Peyer's patch (tissue), 4 donors: ENCODE data around the gene PMS2. TPM values are rescaled to one million over a fixed set of nuclear protein-coding genes. Genes with fewer than 3 reads are reported as not detected.
A peak's percentile ranks its signal among the peaks of the same experiment; 100 is the strongest.

Experiments
- DNase-seq, 3 donors: peaks; one replicate each; pipeline ENCODE4 v3.0.0-alpha.2; 2017 to 2019
- H3K27ac ChIP-seq, 4 donors: fragments of 200-600 bp; sonication (generic); one replicate each; pipeline ENCODE4 v1.5.1; 2016 to 2019
- H3K27me3 ChIP-seq, 2 donors: fragments of 200-600 bp; sonication (generic); one replicate each; pipeline ENCODE4 v1.5.1; 2019
- H3K36me3 ChIP-seq, 3 donors: fragments of 200-600 bp; sonication (generic); one replicate each; pipeline ENCODE4 v1.5.1; 2016 to 2019
- H3K4me1 ChIP-seq, 4 donors: fragments of 200-600 bp; sonication (generic); one replicate each; pipeline ENCODE4 v1.5.1; 2016 to 2019
- H3K4me3 ChIP-seq, 4 donors: fragments of 200-600 bp; sonication (generic); 1 replicate in 3 of 4; 2 replicates in 1 of 4; pipeline ENCODE4 v1.5.1; 2016 to 2019; ENCODE audit warnings: mild to moderate bottlenecking in 1 of 4
- H3K9me3 ChIP-seq, 4 donors: fragments of 200-600 bp; sonication (generic); one replicate each; pipeline ENCODE4 v1.5.1; 2016 to 2019; ENCODE audit warnings: mild to moderate bottlenecking in 1 of 4
- CTCF ChIP-seq, 6 experiments: fragments of 450-650 bp in 4 of 6; fragments of 200-600 bp in 2 of 6; sonication (generic) in 1 of 6; IDR thresholded peaks; one replicate each; pipeline ENCODE4 v1.5.1; 2017 to 2019; ENCODE audit warnings: antibody characterized with exemption in 6 of 6, mild to moderate bottlenecking in 3 of 6, moderate library complexity in 1 of 6
- POLR2A ChIP-seq, 2 donors: fragments of 450-650 bp; IDR thresholded peaks; one replicate each; pipeline ENCODE4 v1.5.1; 2017; ENCODE audit warnings: antibody characterized with exemption in 2 of 2, mild to moderate bottlenecking in 2 of 2, moderate library complexity in 2 of 2
- total RNA-seq, 4 donors: library from RNA; depleted of rRNA; stranded (reverse); fragments of >200 nt; gene quantifications; one replicate each; pipeline ENCODE4 v1.1.0, GENCODE V29; 2016

Gene PMS2
- total RNA-seq, 4 donors from 2014 or later, result 9.6 to 27.2 (median 14.4) TPM

- peak in 1 of 3 donors; percentile 6 for DNase-seq
- no peak for TF ChIP-seq POLR2A (IDR thresholded peaks at IDR 0.05)
- no peak for TF ChIP-seq CTCF (IDR thresholded peaks at IDR 0.05)
- no peaks in the 10 kb centered on the region for H3K27me3 ChIP-seq
- H3K27ac ChIP-seq, result no peak overlapping the region
- H3K4me3 ChIP-seq, result no peak overlapping the region
- peaks cover 0 to 14% (median 4%) of the 10 kb centered on the region in 4 donors for H3K4me1 ChIP-seq
- no peaks in the 10 kb centered on the region for H3K9me3 ChIP-seq
- peaks cover 0 to 93% (median 0%) of the 10 kb centered on the region in 3 donors for H3K36me3 ChIP-seq
Observed at GRCh38 chr7:6028563-6028962, 19.7 kb upstream of the PMS2 start.

GRCh38 chr7:6027806-6028365 lies 19.0 kb upstream of the PMS2 start:
- TF ChIP-seq POLR2A (IDR thresholded peaks at IDR 0.05), result no peak
- TF ChIP-seq CTCF (IDR thresholded peaks at IDR 0.05), result no peak
- H3K36me3 ChIP-seq, result peaks cover 0 to 93% (median 0%) of the 10 kb centered on the region in 3 donors
- H3K4me3 ChIP-seq, result no peak overlapping the region
- H3K27me3 ChIP-seq, result no peaks in the 10 kb centered on the region
- peak in 1 of 3 donors; percentile 25 for DNase-seq
- no peaks in the 10 kb centered on the region for H3K9me3 ChIP-seq
- H3K27ac ChIP-seq, result peak overlapping the region in 1 of 4 donors; percentile 53
- H3K4me1 ChIP-seq, result peaks cover 0 to 15% (median 4%) of the 10 kb centered on the region in 4 donors

GRCh38 chr7:6026820-6027311 lies 18.0 kb upstream of the PMS2 start:
- DNase-seq, result peak in 1 of 3 donors; percentile 43
- H3K27me3 ChIP-seq, result no peaks in the 10 kb centered on the region
- no peak for TF ChIP-seq POLR2A (IDR thresholded peaks at IDR 0.05)
- TF ChIP-seq CTCF (IDR thresholded peaks at IDR 0.05), result no peak
- peaks cover 0 to 93% (median 0%) of the 10 kb centered on the region in 3 donors for H3K36me3 ChIP-seq
- H3K9me3 ChIP-seq, result no peaks in the 10 kb centered on the region
- H3K27ac ChIP-seq, result peak overlapping the region; percentile 53 to 76 (median 64)
- H3K4me3 ChIP-seq, result peak overlapping the region in 1 of 4 donors; percentile 34
- peaks cover 0 to 15% (median 4%) of the 10 kb centered on the region in 4 donors for H3K4me1 ChIP-seq

DNA sequence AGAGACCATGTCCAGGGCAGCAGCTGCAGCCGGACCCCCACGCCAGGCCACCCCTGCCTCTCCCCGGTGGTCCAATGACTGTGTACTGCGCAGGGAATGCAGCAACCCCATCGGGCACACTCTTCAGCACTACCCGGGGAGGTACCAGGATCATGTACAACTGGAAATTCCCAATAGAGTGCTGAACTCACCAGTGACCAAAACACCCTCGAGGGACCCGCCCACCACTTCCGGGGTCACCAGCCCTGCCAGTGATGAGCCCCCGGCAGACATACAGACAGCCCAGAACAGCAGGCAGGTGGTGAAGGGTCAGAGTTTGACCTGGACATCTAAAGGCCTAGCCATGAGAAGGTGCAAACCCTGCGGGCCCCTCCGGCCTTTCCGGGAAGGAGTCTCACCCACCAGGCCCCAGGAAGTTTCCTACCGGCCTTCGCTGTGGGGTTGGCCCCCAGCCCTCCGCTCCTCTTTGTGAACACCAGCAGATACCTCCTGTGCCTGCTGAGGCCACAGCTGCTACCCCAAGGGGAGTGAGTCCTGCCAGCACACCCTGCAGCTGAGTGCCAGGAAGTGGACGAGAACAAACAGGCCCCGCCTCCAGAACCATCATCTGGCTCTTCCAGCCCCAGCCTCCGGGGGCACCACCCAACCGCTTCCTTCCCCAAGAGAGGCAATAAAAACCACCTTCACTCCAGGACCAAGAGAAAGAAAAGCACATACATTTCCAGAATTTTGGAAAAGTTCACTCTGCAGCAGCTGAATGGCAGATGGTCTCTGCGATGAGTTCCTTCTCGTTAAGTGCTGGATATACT lies 17.4 kb upstream of the PMS2 start:
- peak overlapping the region; percentile 53 to 76 (median 65) for H3K27ac ChIP-seq
- peak; percentile 70 to 89 (median 80) for DNase-seq
- peak overlapping the region; percentile 1 to 34 (median 10) for H3K4me3 ChIP-seq
- peaks cover 0 to 15% (median 4%) of the 10 kb centered on the region in 4 donors for H3K4me1 ChIP-seq
- H3K27me3 ChIP-seq, result no peaks in the 10 kb centered on the region
- peaks cover 0 to 92% (median 0%) of the 10 kb centered on the region in 3 donors for H3K36me3 ChIP-seq
- TF ChIP-seq CTCF (IDR thresholded peaks at IDR 0.05), result peak in 4 of 6 experiments; percentile 22 to 28 (median 27)
- TF ChIP-seq POLR2A (IDR thresholded peaks at IDR 0.05), result no peak
- H3K9me3 ChIP-seq, result no peaks in the 10 kb centered on the region

DNA sequence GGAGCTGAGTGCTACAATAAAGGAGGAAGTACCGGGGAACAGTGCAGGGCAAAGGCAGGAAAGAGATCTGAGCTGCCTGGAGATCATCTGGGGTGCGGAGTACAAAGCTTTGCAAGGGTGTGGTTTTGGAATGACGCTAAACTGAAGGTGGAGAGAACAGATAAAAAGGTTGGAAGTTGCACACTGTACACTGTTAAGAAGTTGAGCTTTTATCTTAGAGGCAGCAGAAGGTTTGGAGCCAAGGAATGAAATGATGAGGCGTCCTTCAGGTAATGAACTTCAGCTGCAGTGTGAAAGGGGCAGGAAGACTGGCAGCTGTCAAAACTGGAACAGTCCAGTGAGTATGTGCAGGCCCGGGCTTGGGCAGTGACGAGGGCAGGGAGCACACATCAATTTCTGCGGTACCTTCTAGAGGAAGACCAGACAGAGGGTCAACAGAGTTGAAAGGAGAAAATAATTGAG lies 15.2 kb upstream of the PMS2 start:
- Histone ChIP-seq H3K36me3 (peaks cover 0 to 92% (median 0%) of the 10 kb centered on the region in 3 donors), H3K9me3 (no peaks in the 10 kb centered on the region), H3K4me1 (peaks cover 0 to 15% (median 4%) of the 10 kb centered on the region in 4 donors), H3K27ac (peak overlapping the region in 2 of 4 donors; percentile 56 to 68), H3K4me3 (no peak overlapping the region), H3K27me3 (no peaks in the 10 kb centered on the region)
- DNase-seq, result peak in 2 of 3 donors; percentile 55 to 71
- TF ChIP-seq CTCF (IDR thresholded peaks at IDR 0.05), result no peak
- TF ChIP-seq POLR2A (IDR thresholded peaks at IDR 0.05), result peak in 1 of 2 donors; percentile 43
